K562 (cell line): ENCODE measurements around the gene HOXC5. TPM values are rescaled to one million over a fixed set of nuclear protein-coding genes. Genes with fewer than 3 reads are reported as not detected.

ENCODE experiments used
- ATAC-seq: fragments of 200-7000 bp; cut with Tn5 transposase; 3 replicates; pipeline ENCODE4 v1.9.1; 2020; ENCODE audit warnings: moderate library complexity
- BruUV-seq: library from RNA; stranded (reverse); fragments of 400-500 nt; replicated peaks from 2 replicates; lab custom pipeline; 2021; lab: Mats Ljungman, UMichigan
- CTCF ChIA-PET: fragments of 300-600 bp; formaldehyde crosslinking; extraction: SDS; loops from one replicate; lab custom pipeline; 2021; ENCODE audit warnings: low intra/inter-chr PET ratio; lab: Yijun Ruan, JAX
- POLR2A ChIA-PET: fragments of 300-600, 350-650 bp; sonication (Branson Sonifier 250); formaldehyde crosslinking; extraction: SDS; loops from one replicate; lab custom pipeline; 2021; ENCODE audit warnings: antibody characterized with exemption, inconsistent platforms; lab: Yijun Ruan, JAX
- DNase-seq, 4 experiments: peaks; one replicate each; pipeline versions ENCODE4 v3.0.0 to v3.0.0-alpha.2; 2011 to 2018; ENCODE audit warnings: low spot score in 3 of 4, mixed read lengths in 3 of 4; ENCODE audit errors: extremely low read depth in 1 of 4
- FAIRE-seq: peaks from 2 replicates; lab custom pipeline; 2011; peaks lifted over from hg19 to GRCh38; lab: Jason Lieb, UNC
- H2AFZ ChIP-seq: 2 replicates; pipeline ENCODE4 v1.6.0; 2011; ENCODE audit warnings: low read depth, low read length, control low read depth, inconsistent platforms
- H3K27ac ChIP-seq: fragments of 200-600 bp; 3 replicates; pipeline ENCODE4 v1.8.0; 2011; ENCODE audit warnings: low read depth, mild to moderate bottlenecking, control low read depth, inconsistent platforms, low read length, moderate library complexity, mixed read lengths; ENCODE audit errors: extremely low read depth
- H3K27me3 ChIP-seq, 2 experiments: fragments of 300-600 bp in 1 of 2; 2 replicates in 1 of 2; 3 replicates in 1 of 2; pipeline versions ENCODE4 v1.6.0 to v1.8.0; 2011; ENCODE audit warnings: inconsistent platforms in 2 of 2, low read length in 2 of 2, mild to moderate bottlenecking in 1 of 2, mixed read lengths in 1 of 2, moderate library complexity in 1 of 2; ENCODE audit not compliant: control insufficient read depth in 2 of 2, insufficient read depth in 2 of 2
- H3K36me3 ChIP-seq: fragments of 300-600 bp; 3 replicates; pipeline ENCODE4 v1.8.0; 2011; ENCODE audit warnings: mild to moderate bottlenecking, low read length, inconsistent platforms; ENCODE audit not compliant: control insufficient read depth, insufficient read depth
- H3K4me1 ChIP-seq, 2 experiments: fragments of 200-600 bp in 1 of 2; replicated peaks in 1 of 2; 2 replicates in 1 of 2; 3 replicates in 1 of 2; pipeline versions ENCODE4 v1.5.1 to v1.8.0; 2011; ENCODE audit warnings: inconsistent platforms in 2 of 2, low read length in 2 of 2, mild to moderate bottlenecking in 1 of 2, mixed read lengths in 1 of 2, moderate library complexity in 1 of 2; ENCODE audit not compliant: control insufficient read depth in 2 of 2, insufficient read depth in 2 of 2
- H3K4me2 ChIP-seq: 2 replicates; pipeline ENCODE4 v1.6.1; 2011; ENCODE audit warnings: low read length, control low read depth, inconsistent platforms, mixed read lengths; ENCODE audit not compliant: insufficient read depth
- H3K4me3 ChIP-seq: fragments of 200-600 bp; sonication (generic), shearing (Covaris generic); 2 replicates; pipeline ENCODE4 v1.5.1; 2016; ENCODE audit warnings: control low read depth, inconsistent platforms
- H3K79me2 ChIP-seq: fragments of 200-600 bp; 3 replicates; pipeline ENCODE4 v1.8.0; 2011; ENCODE audit warnings: low read length, inconsistent platforms; ENCODE audit not compliant: control insufficient read depth, insufficient read depth
- H3K9ac ChIP-seq, 2 experiments: 2 replicates each; pipeline versions ENCODE4 v1.6.0 to v1.6.1; 2011; ENCODE audit warnings: low read depth in 2 of 2, low read length in 2 of 2, control low read depth in 1 of 2, inconsistent platforms in 1 of 2, mild to moderate bottlenecking in 1 of 2, mixed read lengths in 1 of 2; ENCODE audit not compliant: insufficient read depth in 1 of 2
- H3K9me1 ChIP-seq: one replicate; pipeline ENCODE4 v1.6.0; 2011; ENCODE audit warnings: inconsistent platforms, mild to moderate bottlenecking, low read length, moderate library complexity; ENCODE audit not compliant: control insufficient read depth, insufficient read depth
- H3K9me3 ChIP-seq: replicated peaks from 2 replicates; pipeline ENCODE4 v1.5.1; 2011; ENCODE audit warnings: low read depth, low read length, inconsistent platforms; ENCODE audit not compliant: control insufficient read depth, insufficient read depth
- H4K20me1 ChIP-seq: replicated peaks from 2 replicates; pipeline ENCODE4 v1.6.1; 2011; ENCODE audit warnings: low read length, inconsistent platforms, mixed read lengths; ENCODE audit not compliant: control insufficient read depth, insufficient read depth
- FOXA3 ChIP-seq, 2 experiments: fragments of 450-650 bp in 1 of 2; sonication (generic) in 1 of 2; formaldehyde crosslinking; IDR thresholded peaks in 1 of 2; conservative IDR thresholded peaks in 1 of 2; 2 replicates each; pipeline versions ENCODE4 v1.4.0 to v1.8.0; 2020 to 2022; ENCODE audit warnings: mild to moderate bottlenecking in 2 of 2, missing genetic modification reagents in 1 of 2
- GMEB1 ChIP-seq: fragments of 250-450 bp; sonication (Bioruptor Pico); IDR thresholded peaks from 2 replicates; pipeline ENCODE4 v1.4.0; 2020; ENCODE audit warnings: mild to moderate bottlenecking
- MCM5 ChIP-seq: fragments of 450-650 bp; IDR thresholded peaks from 2 replicates; pipeline ENCODE4 v1.6.1; 2016; ENCODE audit warnings: low read depth
- NRF1 ChIP-seq, 2 experiments: fragments of 450-650 bp; IDR thresholded peaks in 1 of 2; conservative IDR thresholded peaks in 1 of 2; 2 replicates each; pipeline ENCODE4 v1.6.1; 2014; ENCODE audit warnings: mild to moderate bottlenecking in 2 of 2
- RBM25 ChIP-seq: fragments of 200-400 bp; formaldehyde crosslinking; IDR thresholded peaks from 2 replicates; pipeline ENCODE4 v1.6.1; 2018; ENCODE audit warnings: low read length, low read depth, moderate library complexity; ENCODE audit not compliant: severe bottlenecking
- TAF9B ChIP-seq: fragments of 450-650 bp; IDR thresholded peaks from 2 replicates; pipeline ENCODE4 v1.6.1; 2018; ENCODE audit warnings: mild to moderate bottlenecking; ENCODE audit not compliant: partially characterized antibody
- ZFP91 ChIP-seq: sonication (generic); formaldehyde crosslinking; IDR thresholded peaks from 2 replicates; pipeline ENCODE4 v1.8.0; 2022; ENCODE audit warnings: mild to moderate bottlenecking, missing genetic modification reagents
- WGBS: fragments of 100-300 bp; shearing (Covaris generic); methylation state at CpG from one replicate; pipeline ENCODE4 v1.1.6; 2016; ENCODE audit warnings: low coverage, mixed read lengths; ENCODE audit not compliant: insufficient coverage; ENCODE audit errors: missing lambda C conversion rate; 5-methylcytosine and 5-hydroxymethylcytosine counted together
- in situ Hi-C: fragments of 300-500 bp; cut with MboI; formaldehyde crosslinking; loops from 4 replicates; pipeline ENCODE4 v1.15.0; 2018; ENCODE audit warnings: inconsistent platforms, mixed read lengths
- intact Hi-C: fragments of 100-400 bp; cut with micrococcal nuclease; formaldehyde crosslinking; loops from 2 replicates; pipeline ENCODE4 v1.14.2; 2022
- polyA plus RNA-seq, 8 experiments: library from polyadenylated mRNA; depleted of rRNA in 4 of 8; stranded (reverse) in 5 of 8; unstranded in 3 of 8; fragments of >200 nt; fragmentation: Nextera tagmentation in 2 of 8; fragmentation: Illumina TruSeq in 1 of 8; extraction: Ambion mirVana in 2 of 8; extraction: Trizol in 1 of 8; gene quantifications; 2 replicates each; pipeline versions ENCODE4 v1.2.1 to v1.2.3, GENCODE V29; 2011 to 2014; ENCODE audit warnings: inconsistent platforms in 1 of 8, missing spikeins in 1 of 8
- total RNA-seq, 7 experiments: library from RNA; depleted of rRNA in 6 of 7; stranded (reverse); fragments of >200 nt in 6 of 7; fragmentation: Illumina TruSeq in 2 of 7; extraction: Trizol in 2 of 7; gene quantifications; 2 replicates each; pipeline versions ENCODE4 v1.2.1 to v1.2.3, GENCODE V29; 2011 to 2021; ENCODE audit warnings: low replicate concordance in 1 of 7

HOXC5 gene
- total and polyA plus RNA-seq, 9 of the 15 experiments (the other 6 are each of a cell fraction or from before 2014, with no cell fraction given): 0.10 to 0.44 (median 0.18) TPM; not detected in 4

GRCh38 chr12:54047964-54048303 is 15.1 kb downstream of the HOXC5 start:
- intact Hi-C loops (no loop called here), in situ Hi-C loops (no loop called here)
- H3K36me3 ChIP-seq: no peaks in the 10 kb centered on the region
- FAIRE-seq: no peak
- no peaks in the 10 kb centered on the region for H3K9me1 ChIP-seq
- TF ChIP-seq GMEB1 (CRISPR knock-in tag) (no peak), ZFP91 (CRISPR knock-in tag) (no peak), FOXA3 (CRISPR knock-in tag; conservative IDR thresholded peaks at IDR 0.05 in 1 of 2, IDR thresholded peaks at IDR 0.05 in 1 of 2) (no peak), NRF1 (conservative IDR thresholded peaks at IDR 0.05 in 1 of 2, IDR thresholded peaks at IDR 0.05 in 1 of 2) (no peak), MCM5 (no peak), RBM25 (no peak), TAF9B (no peak)
- peaks cover 0 to 11% of the 10 kb centered on the region in 2 experiments; a peak in 2 of 5 replicates for H3K4me1 ChIP-seq
- H3K9ac ChIP-seq: no peak overlapping the region
- no TSS peak for BruUV-seq
- H3K27ac ChIP-seq: no peak overlapping the region
- H3K9me3 ChIP-seq: no peaks in the 10 kb centered on the region
- 0 out of 2 replicates have a peak, but pooled peaks cover 2% of the 10 kb centered on the region for H4K20me1 ChIP-seq
- 7% methylated on average over 8 of the region's 8 CpGs for WGBS
- H2AFZ ChIP-seq: no peak overlapping the region
- no peak for DNase-seq
- no peaks in the 10 kb centered on the region for H3K79me2 ChIP-seq
- POLR2A ChIA-PET: no interaction called here
- no peak for ATAC-seq
- no peak overlapping the region for H3K4me2 ChIP-seq
- peaks cover 69 to 70% of the 10 kb centered on the region in 2 experiments for H3K27me3 ChIP-seq
- no peak overlapping the region for H3K4me3 ChIP-seq
- CTCF ChIA-PET: no interaction called here
